D721Med (cell line): Measurements from ENCODE around the gene PPP1R16B.

ENCODE experiments used
- DNase-seq: peaks from one replicate; pipeline ENCODE4 v3.0.0; 2011; ENCODE audit warnings: low spot score; ENCODE audit not compliant: insufficient read length
- FAIRE-seq: peaks from 2 replicates; lab custom pipeline; 2011; peaks lifted over from hg19 to GRCh38; lab: Jason Lieb, UNC
- TF ChIP-seq, protein P1 (sequence below): IDR thresholded peaks from 2 replicates; pipeline ENCODE4 v1.5.1; 2012; ENCODE audit warnings: mild to moderate bottlenecking, control low read depth; ENCODE audit not compliant: insufficient read depth; ENCODE audit errors: missing control alignments

Gene PPP1R16B

DNA sequence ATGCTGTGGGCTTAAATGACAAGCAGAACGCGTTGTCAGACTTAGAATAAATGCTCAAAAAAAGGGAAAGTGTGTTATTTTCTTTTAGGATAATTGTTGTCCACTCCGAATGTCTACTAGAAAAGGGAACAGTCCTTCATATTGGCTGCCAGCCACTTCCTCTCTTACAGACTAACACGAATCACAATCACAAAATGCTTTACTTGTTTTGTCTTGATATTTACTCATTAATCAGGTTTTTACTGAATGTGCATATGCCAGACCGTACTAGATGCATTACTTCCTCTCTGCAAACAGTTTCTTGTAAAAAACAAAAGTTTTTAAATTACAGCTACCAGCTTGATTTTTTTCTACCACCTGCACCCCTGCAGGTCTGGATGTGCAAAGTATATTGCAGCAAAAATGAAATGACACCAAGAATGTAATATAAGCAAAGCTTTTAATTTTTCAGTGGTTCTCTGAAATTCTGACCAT, 157.5 kb downstream of the PPP1R16B start:
- TF ChIP-seq, protein P1, sequence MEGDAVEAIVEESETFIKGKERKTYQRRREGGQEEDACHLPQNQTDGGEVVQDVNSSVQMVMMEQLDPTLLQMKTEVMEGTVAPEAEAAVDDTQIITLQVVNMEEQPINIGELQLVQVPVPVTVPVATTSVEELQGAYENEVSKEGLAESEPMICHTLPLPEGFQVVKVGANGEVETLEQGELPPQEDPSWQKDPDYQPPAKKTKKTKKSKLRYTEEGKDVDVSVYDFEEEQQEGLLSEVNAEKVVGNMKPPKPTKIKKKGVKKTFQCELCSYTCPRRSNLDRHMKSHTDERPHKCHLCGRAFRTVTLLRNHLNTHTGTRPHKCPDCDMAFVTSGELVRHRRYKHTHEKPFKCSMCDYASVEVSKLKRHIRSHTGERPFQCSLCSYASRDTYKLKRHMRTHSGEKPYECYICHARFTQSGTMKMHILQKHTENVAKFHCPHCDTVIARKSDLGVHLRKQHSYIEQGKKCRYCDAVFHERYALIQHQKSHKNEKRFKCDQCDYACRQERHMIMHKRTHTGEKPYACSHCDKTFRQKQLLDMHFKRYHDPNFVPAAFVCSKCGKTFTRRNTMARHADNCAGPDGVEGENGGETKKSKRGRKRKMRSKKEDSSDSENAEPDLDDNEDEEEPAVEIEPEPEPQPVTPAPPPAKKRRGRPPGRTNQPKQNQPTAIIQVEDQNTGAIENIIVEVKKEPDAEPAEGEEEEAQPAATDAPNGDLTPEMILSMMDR: no peak
- DNase-seq (no peak), FAIRE-seq (no peak)

DNA sequence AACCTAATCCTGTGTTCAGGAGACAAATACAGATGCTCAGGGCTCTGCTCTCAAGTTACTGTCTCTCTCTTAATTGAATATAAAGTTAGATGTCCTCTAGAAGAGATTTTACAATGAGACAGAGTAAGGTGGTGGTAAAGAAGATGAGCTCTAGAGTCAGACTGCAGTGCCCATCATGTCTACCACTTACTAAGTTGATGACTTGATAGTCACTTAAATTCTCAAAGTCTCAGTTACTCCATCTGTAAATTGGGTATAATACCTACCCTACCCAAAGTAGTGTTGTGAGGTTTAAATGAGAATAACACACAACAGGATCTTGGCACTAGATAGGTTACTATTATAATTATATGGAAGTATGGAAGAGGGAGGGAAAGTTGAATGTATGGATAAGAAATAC, 158.2 kb downstream of the PPP1R16B start:
- TF ChIP-seq, protein P1: no peak
- FAIRE-seq (no peak), DNase-seq (no peak)

DNA sequence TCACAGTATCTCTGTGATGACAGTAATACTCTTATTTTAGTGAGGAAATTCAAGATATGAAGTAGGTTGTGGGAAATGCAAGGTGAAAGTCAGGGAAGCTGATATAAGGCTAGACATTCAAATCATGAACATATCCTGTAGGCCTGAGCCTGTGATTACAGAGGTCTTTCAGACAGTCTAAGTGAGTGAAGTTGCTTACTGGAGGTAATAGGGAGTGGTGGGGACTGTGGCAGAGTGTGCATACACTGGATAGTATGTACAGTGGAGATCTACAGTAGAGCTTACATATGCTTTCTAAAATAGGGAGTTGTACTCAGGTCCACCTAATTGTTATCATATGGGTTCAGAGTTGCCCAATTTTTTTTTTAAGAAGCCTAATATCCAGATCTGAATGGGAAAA, 159.8 kb downstream of the PPP1R16B start:
- FAIRE-seq (no peak), DNase-seq (no peak)
- TF ChIP-seq, protein P1: no peak

DNA sequence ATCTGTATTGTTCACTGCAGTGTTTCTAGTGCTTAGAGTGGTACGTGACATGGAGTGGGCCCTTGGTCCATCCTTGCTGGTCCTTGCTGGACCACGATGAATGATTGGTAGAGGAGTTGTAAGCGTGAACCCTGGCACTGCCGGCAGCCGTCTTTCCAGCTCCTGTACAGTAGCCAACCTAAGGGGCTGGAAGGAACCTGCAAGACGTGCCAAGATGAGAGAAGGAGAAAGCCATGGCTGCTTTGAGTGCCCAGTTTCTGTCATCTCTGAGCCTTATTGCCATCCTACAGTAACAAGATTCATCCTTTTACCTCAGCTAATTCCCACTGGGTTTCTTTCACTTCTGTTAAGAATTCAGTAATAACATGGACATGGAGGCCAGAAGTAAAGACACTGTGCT, 162.6 kb downstream of the PPP1R16B start:
- TF ChIP-seq, protein P1: no peak
- DNase-seq: no peak
- FAIRE-seq: no peak

DNA sequence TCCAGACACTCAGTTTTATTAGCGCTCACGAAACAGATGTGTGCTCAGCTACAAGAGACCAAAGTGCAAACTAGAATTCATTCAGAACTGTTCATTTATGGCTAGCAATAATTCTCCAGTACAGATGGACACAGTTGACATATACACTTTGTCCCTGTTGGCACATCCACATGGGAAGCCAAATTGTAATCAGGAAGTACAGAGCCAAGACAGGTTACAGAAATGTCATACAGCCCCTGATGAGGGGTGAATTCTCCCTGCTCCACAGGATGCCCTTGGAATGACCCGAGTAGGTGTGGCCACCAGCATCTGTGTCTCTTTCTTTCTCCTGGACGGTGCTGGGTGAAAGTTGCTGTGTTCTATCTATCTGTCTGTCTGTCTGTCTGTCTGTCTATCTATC, 164.2 kb downstream of the PPP1R16B start:
- FAIRE-seq (no peak), DNase-seq (no peak)
- TF ChIP-seq, protein P1: no peak

DNA sequence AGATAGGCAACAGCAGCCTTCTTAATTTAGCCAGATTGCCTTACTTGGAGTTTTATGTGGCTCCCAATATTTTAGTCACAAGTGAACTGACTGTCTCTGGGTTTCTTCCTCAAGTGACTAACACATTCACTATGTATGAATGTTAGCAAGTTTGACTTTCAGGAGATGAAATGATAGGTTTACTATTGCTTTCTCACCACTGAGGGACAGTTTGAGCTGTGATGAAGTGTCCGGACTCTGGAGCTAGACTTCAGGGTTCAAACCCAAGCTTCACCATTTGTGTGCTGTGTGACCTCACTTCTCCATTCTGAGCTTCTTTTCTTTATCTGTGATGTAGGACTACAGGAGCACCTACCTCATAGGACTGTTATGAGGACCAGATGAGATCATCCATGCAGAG, 164.8 kb downstream of the PPP1R16B start:
- FAIRE-seq (no peak), DNase-seq (no peak)
- TF ChIP-seq, protein P1: no peak
